ENCODE measurements around the gene TCEAL9.

DNA sequence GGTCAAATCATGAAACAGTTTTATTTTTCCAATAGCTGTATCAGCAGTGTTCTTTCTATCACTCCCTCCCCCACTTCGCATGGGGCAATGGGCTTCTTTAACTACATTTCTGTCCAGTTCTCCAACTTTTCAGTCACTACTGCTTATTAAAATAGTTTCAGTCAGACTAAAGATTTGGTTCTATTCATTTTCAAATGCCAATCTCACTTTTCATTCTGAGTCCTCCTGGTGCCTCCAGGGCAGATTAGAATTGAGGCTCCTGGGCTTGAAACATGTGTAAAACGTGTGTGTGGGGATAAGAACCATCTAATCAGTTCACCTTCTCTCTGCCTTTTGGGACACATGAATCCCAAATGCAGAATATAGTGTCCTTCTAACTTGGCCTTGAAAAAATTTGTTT lies 16.6 kb downstream of the TCEAL9 start:
- TF ChIP-seq, protein P1, sequence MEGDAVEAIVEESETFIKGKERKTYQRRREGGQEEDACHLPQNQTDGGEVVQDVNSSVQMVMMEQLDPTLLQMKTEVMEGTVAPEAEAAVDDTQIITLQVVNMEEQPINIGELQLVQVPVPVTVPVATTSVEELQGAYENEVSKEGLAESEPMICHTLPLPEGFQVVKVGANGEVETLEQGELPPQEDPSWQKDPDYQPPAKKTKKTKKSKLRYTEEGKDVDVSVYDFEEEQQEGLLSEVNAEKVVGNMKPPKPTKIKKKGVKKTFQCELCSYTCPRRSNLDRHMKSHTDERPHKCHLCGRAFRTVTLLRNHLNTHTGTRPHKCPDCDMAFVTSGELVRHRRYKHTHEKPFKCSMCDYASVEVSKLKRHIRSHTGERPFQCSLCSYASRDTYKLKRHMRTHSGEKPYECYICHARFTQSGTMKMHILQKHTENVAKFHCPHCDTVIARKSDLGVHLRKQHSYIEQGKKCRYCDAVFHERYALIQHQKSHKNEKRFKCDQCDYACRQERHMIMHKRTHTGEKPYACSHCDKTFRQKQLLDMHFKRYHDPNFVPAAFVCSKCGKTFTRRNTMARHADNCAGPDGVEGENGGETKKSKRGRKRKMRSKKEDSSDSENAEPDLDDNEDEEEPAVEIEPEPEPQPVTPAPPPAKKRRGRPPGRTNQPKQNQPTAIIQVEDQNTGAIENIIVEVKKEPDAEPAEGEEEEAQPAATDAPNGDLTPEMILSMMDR (IDR thresholded peaks at IDR 0.05) = no peak
- TF ChIP-seq EZH2 (IDR thresholded peaks at IDR 0.05) = no peak
